ENCODE data around the gene RNU6-1.

GRCh38 chr15:67821784-67822440 is 17.9 kb downstream of the RNU6-1 start:
- TF ChIP-seq, protein P1, sequence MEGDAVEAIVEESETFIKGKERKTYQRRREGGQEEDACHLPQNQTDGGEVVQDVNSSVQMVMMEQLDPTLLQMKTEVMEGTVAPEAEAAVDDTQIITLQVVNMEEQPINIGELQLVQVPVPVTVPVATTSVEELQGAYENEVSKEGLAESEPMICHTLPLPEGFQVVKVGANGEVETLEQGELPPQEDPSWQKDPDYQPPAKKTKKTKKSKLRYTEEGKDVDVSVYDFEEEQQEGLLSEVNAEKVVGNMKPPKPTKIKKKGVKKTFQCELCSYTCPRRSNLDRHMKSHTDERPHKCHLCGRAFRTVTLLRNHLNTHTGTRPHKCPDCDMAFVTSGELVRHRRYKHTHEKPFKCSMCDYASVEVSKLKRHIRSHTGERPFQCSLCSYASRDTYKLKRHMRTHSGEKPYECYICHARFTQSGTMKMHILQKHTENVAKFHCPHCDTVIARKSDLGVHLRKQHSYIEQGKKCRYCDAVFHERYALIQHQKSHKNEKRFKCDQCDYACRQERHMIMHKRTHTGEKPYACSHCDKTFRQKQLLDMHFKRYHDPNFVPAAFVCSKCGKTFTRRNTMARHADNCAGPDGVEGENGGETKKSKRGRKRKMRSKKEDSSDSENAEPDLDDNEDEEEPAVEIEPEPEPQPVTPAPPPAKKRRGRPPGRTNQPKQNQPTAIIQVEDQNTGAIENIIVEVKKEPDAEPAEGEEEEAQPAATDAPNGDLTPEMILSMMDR (IDR thresholded peaks at IDR 0.05): no peak
- TF ChIP-seq, protein P2, sequence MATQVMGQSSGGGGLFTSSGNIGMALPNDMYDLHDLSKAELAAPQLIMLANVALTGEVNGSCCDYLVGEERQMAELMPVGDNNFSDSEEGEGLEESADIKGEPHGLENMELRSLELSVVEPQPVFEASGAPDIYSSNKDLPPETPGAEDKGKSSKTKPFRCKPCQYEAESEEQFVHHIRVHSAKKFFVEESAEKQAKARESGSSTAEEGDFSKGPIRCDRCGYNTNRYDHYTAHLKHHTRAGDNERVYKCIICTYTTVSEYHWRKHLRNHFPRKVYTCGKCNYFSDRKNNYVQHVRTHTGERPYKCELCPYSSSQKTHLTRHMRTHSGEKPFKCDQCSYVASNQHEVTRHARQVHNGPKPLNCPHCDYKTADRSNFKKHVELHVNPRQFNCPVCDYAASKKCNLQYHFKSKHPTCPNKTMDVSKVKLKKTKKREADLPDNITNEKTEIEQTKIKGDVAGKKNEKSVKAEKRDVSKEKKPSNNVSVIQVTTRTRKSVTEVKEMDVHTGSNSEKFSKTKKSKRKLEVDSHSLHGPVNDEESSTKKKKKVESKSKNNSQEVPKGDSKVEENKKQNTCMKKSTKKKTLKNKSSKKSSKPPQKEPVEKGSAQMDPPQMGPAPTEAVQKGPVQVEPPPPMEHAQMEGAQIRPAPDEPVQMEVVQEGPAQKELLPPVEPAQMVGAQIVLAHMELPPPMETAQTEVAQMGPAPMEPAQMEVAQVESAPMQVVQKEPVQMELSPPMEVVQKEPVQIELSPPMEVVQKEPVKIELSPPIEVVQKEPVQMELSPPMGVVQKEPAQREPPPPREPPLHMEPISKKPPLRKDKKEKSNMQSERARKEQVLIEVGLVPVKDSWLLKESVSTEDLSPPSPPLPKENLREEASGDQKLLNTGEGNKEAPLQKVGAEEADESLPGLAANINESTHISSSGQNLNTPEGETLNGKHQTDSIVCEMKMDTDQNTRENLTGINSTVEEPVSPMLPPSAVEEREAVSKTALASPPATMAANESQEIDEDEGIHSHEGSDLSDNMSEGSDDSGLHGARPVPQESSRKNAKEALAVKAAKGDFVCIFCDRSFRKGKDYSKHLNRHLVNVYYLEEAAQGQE (IDR thresholded peaks at IDR 0.05; ENCODE audit: insufficient read depth in 1 of 2, low read depth in 2 of 2, low read length in 1 of 2): no peak
- no peak for TF ChIP-seq SIN3A (IDR thresholded peaks at IDR 0.05; ENCODE audit: borderline replicate concordance, insufficient read depth, low read depth, low read length)
- TF ChIP-seq TCF7L2 (IDR thresholded peaks at IDR 0.05; ENCODE audit: low read depth, low read length): no peak
